Activated T-cell treated with anti-CD3 and anti-CD28 coated beads, Interleukin-2, amount 50 U/mL, for 24 hours (primary cell): Measurements from ENCODE around the gene STK39.

Experiments
- DNase-seq: peaks from one replicate; pipeline ENCODE4 v3.0.0-alpha.2; 2020
- H3K27ac Mint-ChIP-seq: 2 replicates; pipeline ENCODE4 v1.8.0; 2020; ENCODE audit warnings: mild to moderate bottlenecking, mixed read lengths
- H3K27me3 Mint-ChIP-seq: 2 replicates; pipeline ENCODE4 v1.8.0; 2020; ENCODE audit warnings: mixed read lengths
- H3K36me3 Mint-ChIP-seq: 2 replicates; pipeline ENCODE4 v1.8.0; 2020; ENCODE audit warnings: low read depth, mixed read lengths
- H3K4me1 Mint-ChIP-seq: 2 replicates; pipeline ENCODE4 v1.8.0; 2020; ENCODE audit warnings: low read depth, mixed read lengths
- H3K4me3 Mint-ChIP-seq: 2 replicates; pipeline ENCODE4 v1.8.0; 2020; ENCODE audit warnings: mild to moderate bottlenecking, moderate library complexity, mixed read lengths
- H3K9me3 Mint-ChIP-seq: 2 replicates; pipeline ENCODE4 v1.8.0; 2020; ENCODE audit warnings: mixed read lengths

STK39 gene

GRCh38 chr2:168025487-168026202 lies 221.8 kb downstream of the STK39 start:
- no peak for DNase-seq
- Mint-ChIP-seq H3K4me3 (no peak overlapping the region), H3K4me1 (peaks cover 2% of the 10 kb centered on the region), H3K27ac (no peak overlapping the region), H3K27me3 (no peaks in the 10 kb centered on the region), H3K9me3 (no peaks in the 10 kb centered on the region), H3K36me3 (peaks cover 45% of the 10 kb centered on the region)

DNA sequence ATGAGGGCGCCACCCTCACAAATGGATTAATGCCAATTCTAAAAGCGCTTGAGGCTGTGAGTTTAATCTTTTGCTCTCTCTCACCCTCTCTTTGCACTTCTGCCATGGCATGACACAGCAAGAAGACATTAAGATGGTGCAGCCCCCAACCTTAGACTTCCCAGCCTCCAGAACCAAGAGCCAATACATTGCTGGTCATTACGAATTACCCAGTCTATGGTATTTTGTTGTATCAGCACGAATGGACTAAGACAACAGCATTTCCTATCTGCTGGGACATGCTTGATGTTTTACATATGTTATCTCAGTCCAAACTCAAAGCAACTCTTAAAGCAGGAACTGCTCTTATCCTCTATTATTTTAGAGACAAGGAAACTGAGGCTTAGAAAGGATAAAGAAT lies 222.9 kb downstream of the STK39 start:
- Mint-ChIP-seq H3K4me1 (no peaks in the 10 kb centered on the region), H3K27ac (no peak overlapping the region), H3K9me3 (no peaks in the 10 kb centered on the region), H3K27me3 (no peaks in the 10 kb centered on the region), H3K36me3 (peaks cover 39% of the 10 kb centered on the region), H3K4me3 (no peak overlapping the region)
- no peak for DNase-seq

DNA sequence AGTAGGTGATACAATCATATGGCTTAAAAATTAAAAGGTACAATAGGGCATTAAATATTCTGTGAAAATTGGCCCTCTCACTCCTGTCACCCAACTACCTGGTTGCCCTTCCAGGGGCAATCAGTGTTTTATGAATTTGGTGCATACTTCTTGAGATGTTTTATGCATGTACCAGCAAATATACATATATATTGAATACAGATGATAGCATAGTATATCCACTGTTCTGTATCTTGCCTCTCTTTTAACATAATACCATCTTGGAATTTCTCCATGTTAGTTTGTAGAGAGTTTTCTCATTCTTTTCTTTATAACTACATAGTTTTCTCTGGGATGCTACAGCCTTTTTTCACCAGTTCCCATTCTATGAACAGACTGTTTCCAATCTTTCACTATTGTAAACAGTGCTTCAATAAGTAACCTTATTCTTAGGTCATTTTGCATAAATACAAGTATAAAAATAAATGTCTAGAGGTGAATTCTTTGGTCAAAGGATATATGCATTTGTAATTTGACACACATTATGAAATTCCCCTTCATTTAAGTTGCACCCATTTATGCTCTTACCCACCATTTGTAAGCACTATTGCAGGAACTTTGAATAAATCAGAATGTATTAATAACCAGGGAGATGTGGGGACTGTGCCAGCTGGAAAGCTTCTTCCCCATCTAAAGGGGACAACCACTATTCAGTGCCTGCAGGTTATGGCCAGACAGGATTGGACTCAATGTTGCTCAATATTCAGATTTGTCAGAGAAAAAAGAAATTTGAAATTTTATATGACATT lies 225.4 kb downstream of the STK39 start:
- Mint-ChIP-seq H3K9me3 (no peaks in the 10 kb centered on the region), H3K27me3 (no peaks in the 10 kb centered on the region), H3K4me1 (no peaks in the 10 kb centered on the region), H3K4me3 (no peak overlapping the region), H3K27ac (no peak overlapping the region), H3K36me3 (peaks cover 29% of the 10 kb centered on the region)
- no peak for DNase-seq

- Mint-ChIP-seq H3K9me3 (no peaks in the 10 kb centered on the region), H3K4me1 (peaks cover 7% of the 10 kb centered on the region), H3K27me3 (no peaks in the 10 kb centered on the region), H3K36me3 (peaks cover 40% of the 10 kb centered on the region), H3K27ac (no peak overlapping the region), H3K4me3 (no peak overlapping the region)
- DNase-seq: no peak
Measured at GRCh38 chr2:168015274-168015953, 232.0 kb downstream of the STK39 start.

- no peaks in the 10 kb centered on the region for H3K9me3 Mint-ChIP-seq
- no peak overlapping the region for H3K27ac Mint-ChIP-seq
- H3K27me3 Mint-ChIP-seq: no peaks in the 10 kb centered on the region
- peaks cover 73% of the 10 kb centered on the region for H3K36me3 Mint-ChIP-seq
- DNase-seq: no peak
- no peak overlapping the region for H3K4me3 Mint-ChIP-seq
- H3K4me1 Mint-ChIP-seq: peaks cover 7% of the 10 kb centered on the region
Measured at GRCh38 chr2:168009900-168010299, 237.5 kb downstream of the STK39 start.

GRCh38 chr2:168008646-168009195 lies 238.7 kb downstream of the STK39 start:
- Mint-ChIP-seq H3K27ac (no peak overlapping the region), H3K9me3 (no peaks in the 10 kb centered on the region), H3K4me3 (no peak overlapping the region), H3K4me1 (peaks cover 2% of the 10 kb centered on the region), H3K27me3 (no peaks in the 10 kb centered on the region), H3K36me3 (peaks cover 79% of the 10 kb centered on the region)
- no peak for DNase-seq

- DNase-seq: no peak
- peaks cover 65% of the 10 kb centered on the region for H3K36me3 Mint-ChIP-seq
- H3K4me1 Mint-ChIP-seq: peaks cover 11% of the 10 kb centered on the region
- H3K9me3 Mint-ChIP-seq: no peaks in the 10 kb centered on the region
- H3K27ac Mint-ChIP-seq: no peak overlapping the region
- H3K4me3 Mint-ChIP-seq: no peak overlapping the region
- no peaks in the 10 kb centered on the region for H3K27me3 Mint-ChIP-seq
Measured at GRCh38 chr2:168006498-168006897, 240.9 kb downstream of the STK39 start.

- H3K4me3 Mint-ChIP-seq: no peak overlapping the region
- H3K27ac Mint-ChIP-seq: no peak overlapping the region
- DNase-seq: no peak
- H3K36me3 Mint-ChIP-seq: peaks cover 69% of the 10 kb centered on the region
- H3K9me3 Mint-ChIP-seq: no peaks in the 10 kb centered on the region
- H3K4me1 Mint-ChIP-seq: peaks cover 12% of the 10 kb centered on the region
- no peaks in the 10 kb centered on the region for H3K27me3 Mint-ChIP-seq
Measured at GRCh38 chr2:168005586-168005985, 241.8 kb downstream of the STK39 start.

- no peak for DNase-seq
- peaks cover 63% of the 10 kb centered on the region for H3K36me3 Mint-ChIP-seq
- H3K27me3 Mint-ChIP-seq: no peaks in the 10 kb centered on the region
- H3K4me3 Mint-ChIP-seq: no peak overlapping the region
- H3K4me1 Mint-ChIP-seq: peaks cover 12% of the 10 kb centered on the region
- no peaks in the 10 kb centered on the region for H3K9me3 Mint-ChIP-seq
- no peak overlapping the region for H3K27ac Mint-ChIP-seq
Measured at GRCh38 chr2:168003876-168004275, 243.5 kb downstream of the STK39 start.

DNA sequence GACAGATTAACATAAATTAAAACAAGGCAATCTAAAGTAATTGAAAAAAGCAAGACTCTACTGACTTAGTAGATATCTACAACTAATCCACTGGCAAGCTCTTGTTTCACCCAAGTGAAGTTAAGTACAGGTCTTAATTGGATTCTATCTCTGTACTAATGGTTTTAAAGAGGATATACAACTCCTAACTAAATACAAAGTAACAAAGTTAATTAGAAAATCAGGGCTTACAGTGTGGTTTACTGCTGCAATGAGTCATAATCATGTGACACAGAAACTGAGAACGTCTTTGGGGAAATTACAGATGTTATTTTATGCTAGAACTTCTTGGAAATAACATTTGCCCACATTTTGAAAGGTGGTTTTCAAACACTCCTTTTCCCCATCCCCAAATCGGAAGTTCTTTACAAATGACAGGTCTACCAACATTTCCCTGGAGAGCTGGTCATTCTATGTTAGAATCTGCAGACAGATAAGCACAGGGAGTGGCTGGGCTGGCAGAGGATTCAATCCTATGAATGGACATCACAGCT lies 245.3 kb downstream of the STK39 start:
- Mint-ChIP-seq H3K27ac (peak overlapping the region; percentile 73), H3K4me3 (no peak overlapping the region), H3K36me3 (peaks cover 63% of the 10 kb centered on the region), H3K4me1 (peaks cover 12% of the 10 kb centered on the region), H3K9me3 (no peaks in the 10 kb centered on the region), H3K27me3 (no peaks in the 10 kb centered on the region)
- no peak for DNase-seq

- no peak for DNase-seq
- H3K4me1 Mint-ChIP-seq: peaks cover 3% of the 10 kb centered on the region
- H3K4me3 Mint-ChIP-seq: no peak overlapping the region
- peaks cover 33% of the 10 kb centered on the region for H3K36me3 Mint-ChIP-seq
- H3K27ac Mint-ChIP-seq: no peak overlapping the region
- H3K9me3 Mint-ChIP-seq: no peaks in the 10 kb centered on the region
- no peaks in the 10 kb centered on the region for H3K27me3 Mint-ChIP-seq
Measured at GRCh38 chr2:167992278-167992677, 255.1 kb downstream of the STK39 start.

DNA sequence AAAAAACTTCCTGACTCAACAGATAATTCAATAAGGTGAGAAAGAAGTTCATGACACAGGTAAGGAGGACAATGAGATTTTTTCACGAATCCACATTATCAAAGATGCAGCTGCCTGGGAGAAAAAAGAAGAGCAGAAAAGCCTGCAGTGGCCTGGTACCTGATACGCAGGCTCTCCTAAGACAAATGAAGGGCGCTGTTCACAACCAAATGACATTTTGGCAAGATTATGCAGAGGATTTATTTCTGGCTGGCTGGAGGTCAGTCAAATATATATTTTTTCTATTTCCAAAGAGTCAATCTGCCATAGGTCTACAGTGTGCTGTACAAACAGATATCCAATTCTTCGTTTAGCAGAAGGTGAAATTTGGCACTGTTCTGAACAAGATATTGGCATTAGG lies 257.3 kb downstream of the STK39 start:
- no peaks in the 10 kb centered on the region for H3K9me3 Mint-ChIP-seq
- H3K4me3 Mint-ChIP-seq: no peak overlapping the region
- H3K27me3 Mint-ChIP-seq: no peaks in the 10 kb centered on the region
- H3K27ac Mint-ChIP-seq: no peak overlapping the region
- H3K36me3 Mint-ChIP-seq: peaks cover 15% of the 10 kb centered on the region
- no peak for DNase-seq
- peaks cover 3% of the 10 kb centered on the region for H3K4me1 Mint-ChIP-seq

DNA sequence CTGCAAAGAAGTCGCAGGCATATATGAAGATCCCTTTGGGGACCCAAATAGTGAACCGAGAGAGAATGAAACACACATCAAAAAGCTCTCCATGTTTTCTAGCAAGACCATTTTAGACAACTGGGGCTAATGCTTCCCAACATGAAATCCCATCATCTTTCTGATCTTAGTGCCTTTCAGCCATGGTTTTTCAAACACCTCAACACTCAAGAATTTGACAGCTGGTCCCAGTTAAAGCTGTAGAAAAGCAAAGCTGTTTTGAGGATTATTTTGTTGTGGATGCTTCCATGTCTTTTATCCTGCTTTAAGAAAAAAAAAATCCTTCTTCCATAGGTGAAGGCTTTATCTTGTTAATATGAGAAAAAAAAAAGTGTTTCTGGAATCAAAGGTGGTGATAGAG lies 259.1 kb downstream of the STK39 start:
- peaks cover 3% of the 10 kb centered on the region for H3K4me1 Mint-ChIP-seq
- no peak overlapping the region for H3K4me3 Mint-ChIP-seq
- H3K9me3 Mint-ChIP-seq: no peaks in the 10 kb centered on the region
- no peak for DNase-seq
- no peak overlapping the region for H3K27ac Mint-ChIP-seq
- H3K36me3 Mint-ChIP-seq: peaks cover 27% of the 10 kb centered on the region
- no peaks in the 10 kb centered on the region for H3K27me3 Mint-ChIP-seq

- Mint-ChIP-seq H3K4me3 (no peak overlapping the region), H3K36me3 (peaks cover 31% of the 10 kb centered on the region), H3K4me1 (peaks cover 3% of the 10 kb centered on the region), H3K27ac (no peak overlapping the region), H3K27me3 (no peaks in the 10 kb centered on the region), H3K9me3 (no peaks in the 10 kb centered on the region)
- DNase-seq: no peak
Measured at GRCh38 chr2:167987558-167987957, 259.8 kb downstream of the STK39 start.
